Liver (tissue), 3 donors: ENCODE measurements around the gene PHLDB2.

ENCODE experiments used
- CTCF ChIP-seq: fragments of 150-350 bp; IDR thresholded peaks from 2 replicates; pipeline ENCODE4 v1.5.1; 2017; ENCODE audit warnings: improper control_type of control experiment, low read depth, low read length; ENCODE audit not compliant: missing input control
- JUND ChIP-seq, 2 donors: IDR thresholded peaks; 2 replicates each; pipeline ENCODE4 v1.6.1; 2016; ENCODE audit warnings: antibody characterized with exemption in 2 of 2
- RAD21 ChIP-seq, 2 donors: IDR thresholded peaks; 2 replicates each; pipeline ENCODE4 v1.6.1; 2016; ENCODE audit warnings: antibody characterized with exemption in 2 of 2, mild to moderate bottlenecking in 2 of 2
- TAF1 ChIP-seq: conservative IDR thresholded peaks from 2 replicates; pipeline ENCODE4 v1.6.1; 2016; ENCODE audit warnings: antibody characterized with exemption, mild to moderate bottlenecking
- YY1 ChIP-seq: IDR thresholded peaks from 2 replicates; pipeline ENCODE4 v1.6.1; 2016; ENCODE audit warnings: antibody characterized with exemption, mild to moderate bottlenecking
- TF ChIP-seq, protein P1 (sequence below): IDR thresholded peaks from 2 replicates; pipeline ENCODE4 v1.6.1; 2016; ENCODE audit warnings: antibody characterized with exemption
- donor health status: healthy.
- donor health status: healthy.

DNA sequence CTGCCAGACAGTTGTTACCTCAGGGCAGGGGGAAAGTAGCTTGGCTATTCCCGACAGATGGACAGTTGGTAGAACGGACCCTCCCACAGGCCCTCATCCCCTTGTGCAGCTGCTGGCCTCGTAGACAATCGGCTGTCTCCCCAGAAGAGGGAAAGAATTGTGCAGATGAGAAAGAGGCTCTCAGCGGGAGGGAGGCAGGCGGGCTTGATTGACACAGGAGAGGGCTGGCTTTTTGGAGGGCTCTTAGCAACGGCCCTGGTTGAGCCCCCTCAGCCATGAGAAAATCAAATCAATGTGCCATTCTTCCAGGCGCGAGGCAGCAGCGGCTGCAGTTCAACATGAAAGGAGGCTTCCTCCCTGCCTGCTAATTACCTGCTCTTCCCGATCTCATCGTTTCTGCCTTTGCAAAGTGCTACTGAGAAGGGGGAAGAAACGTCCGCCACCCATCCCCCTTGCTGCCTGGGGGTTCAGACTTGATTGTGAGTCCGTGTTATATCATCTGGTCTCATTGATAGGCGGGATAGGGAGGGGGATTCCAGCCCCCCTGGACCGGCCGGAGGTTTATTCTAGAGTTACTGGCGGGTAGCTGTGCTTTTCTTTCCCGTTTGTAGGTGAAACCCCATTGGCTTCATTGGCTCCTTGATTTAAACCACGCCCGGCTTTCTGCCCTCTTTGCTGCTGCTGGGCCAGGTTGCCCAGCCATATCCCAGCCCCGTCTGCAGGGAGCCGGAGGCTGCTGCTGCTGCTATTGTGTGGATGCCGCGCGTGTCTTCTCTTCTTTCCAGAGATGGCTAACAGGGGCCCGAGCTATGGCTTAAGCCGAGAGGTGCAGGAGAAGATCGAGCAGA lies 139.8 kb downstream of the PHLDB2 start, which contains the start of gene TAGLN3:
- TF ChIP-seq CTCF (no peak), TAF1 (no peak), YY1 (no peak), JUND (IDR thresholded peaks at IDR 0.05) (no peak), RAD21 (IDR thresholded peaks at IDR 0.05) (no peak)
- TF ChIP-seq, protein P1, sequence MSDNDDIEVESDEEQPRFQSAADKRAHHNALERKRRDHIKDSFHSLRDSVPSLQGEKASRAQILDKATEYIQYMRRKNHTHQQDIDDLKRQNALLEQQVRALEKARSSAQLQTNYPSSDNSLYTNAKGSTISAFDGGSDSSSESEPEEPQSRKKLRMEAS: no peak
